HFF-Myc (cell line): ENCODE measurements around the gene VWA5A.

Experiments
- DNase-seq: peaks from one replicate; pipeline ENCODE4 v3.0.0-alpha.2; 2011; ENCODE audit warnings: low read depth; ENCODE audit errors: extremely low read depth
- H3K4me3 ChIP-seq: replicated peaks from 2 replicates; pipeline ENCODE4 v1.5.1; 2011; ENCODE audit warnings: low read depth, mild to moderate bottlenecking, control low read depth, low read length
- TF ChIP-seq, protein P1 (sequence below): IDR thresholded peaks from 2 replicates; pipeline ENCODE4 v1.5.1; 2012; ENCODE audit warnings: mild to moderate bottlenecking, low read depth, low read length, control low read depth; ENCODE audit errors: missing control alignments

VWA5A gene

DNA sequence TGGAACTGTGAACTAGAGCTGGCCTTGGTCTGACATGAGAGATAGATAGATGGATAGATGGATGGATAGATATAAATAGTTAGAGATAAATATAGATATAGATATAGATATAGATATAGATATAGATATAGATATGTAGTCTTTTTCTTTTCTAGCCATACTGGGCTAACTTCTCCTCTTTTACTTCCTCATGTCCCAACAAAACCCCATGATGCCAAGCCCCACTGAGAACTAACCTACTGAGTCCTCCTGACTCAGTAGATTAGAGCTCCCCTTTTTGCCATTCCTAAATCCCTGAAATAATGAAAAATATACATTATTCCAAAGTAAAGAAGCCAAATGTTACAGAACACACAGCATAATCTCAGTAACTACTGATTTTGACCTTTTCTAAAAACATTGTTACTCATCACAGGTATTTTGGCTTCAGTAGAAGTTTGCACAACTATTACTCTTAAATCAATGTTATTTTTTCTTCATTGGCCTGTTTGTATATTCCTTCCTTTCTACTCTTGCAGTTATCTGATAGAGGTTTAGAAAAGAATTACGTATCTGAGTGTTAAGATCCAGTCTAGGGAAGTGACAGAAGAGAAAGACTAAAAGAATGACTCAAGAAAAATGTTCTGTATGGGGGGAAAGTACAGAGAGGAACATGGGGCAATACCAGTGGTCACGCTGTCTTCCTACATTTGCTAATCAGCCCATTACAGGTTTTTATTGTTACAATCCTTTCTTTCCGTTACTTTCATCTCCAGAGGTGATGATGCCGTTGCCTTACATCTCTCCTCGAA, 61.9 kb downstream of the VWA5A start:
- DNase-seq: no peak
- H3K4me3 ChIP-seq: no peak overlapping the region
- TF ChIP-seq, protein P1, sequence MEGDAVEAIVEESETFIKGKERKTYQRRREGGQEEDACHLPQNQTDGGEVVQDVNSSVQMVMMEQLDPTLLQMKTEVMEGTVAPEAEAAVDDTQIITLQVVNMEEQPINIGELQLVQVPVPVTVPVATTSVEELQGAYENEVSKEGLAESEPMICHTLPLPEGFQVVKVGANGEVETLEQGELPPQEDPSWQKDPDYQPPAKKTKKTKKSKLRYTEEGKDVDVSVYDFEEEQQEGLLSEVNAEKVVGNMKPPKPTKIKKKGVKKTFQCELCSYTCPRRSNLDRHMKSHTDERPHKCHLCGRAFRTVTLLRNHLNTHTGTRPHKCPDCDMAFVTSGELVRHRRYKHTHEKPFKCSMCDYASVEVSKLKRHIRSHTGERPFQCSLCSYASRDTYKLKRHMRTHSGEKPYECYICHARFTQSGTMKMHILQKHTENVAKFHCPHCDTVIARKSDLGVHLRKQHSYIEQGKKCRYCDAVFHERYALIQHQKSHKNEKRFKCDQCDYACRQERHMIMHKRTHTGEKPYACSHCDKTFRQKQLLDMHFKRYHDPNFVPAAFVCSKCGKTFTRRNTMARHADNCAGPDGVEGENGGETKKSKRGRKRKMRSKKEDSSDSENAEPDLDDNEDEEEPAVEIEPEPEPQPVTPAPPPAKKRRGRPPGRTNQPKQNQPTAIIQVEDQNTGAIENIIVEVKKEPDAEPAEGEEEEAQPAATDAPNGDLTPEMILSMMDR: no peak

DNA sequence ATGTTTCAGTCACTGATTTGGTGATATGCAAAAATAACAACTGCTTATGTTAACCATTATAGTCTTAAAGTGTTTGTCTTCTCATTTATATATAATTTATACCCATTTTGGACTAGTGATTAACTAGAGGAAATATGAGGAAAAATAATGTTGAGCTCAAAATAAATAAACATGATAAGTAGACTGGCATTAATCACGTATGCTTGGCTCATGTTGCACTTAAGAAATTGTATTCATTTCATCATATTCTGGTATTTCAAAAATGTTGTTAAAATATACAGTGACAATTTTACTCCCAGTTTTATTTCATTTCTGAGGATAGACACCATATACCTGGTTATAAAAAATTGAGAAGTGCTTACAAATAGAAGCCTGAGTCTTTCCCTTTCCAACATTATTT, 64.1 kb downstream of the VWA5A start:
- H3K4me3 ChIP-seq: no peak overlapping the region
- DNase-seq: no peak
- TF ChIP-seq, protein P1: no peak

DNA sequence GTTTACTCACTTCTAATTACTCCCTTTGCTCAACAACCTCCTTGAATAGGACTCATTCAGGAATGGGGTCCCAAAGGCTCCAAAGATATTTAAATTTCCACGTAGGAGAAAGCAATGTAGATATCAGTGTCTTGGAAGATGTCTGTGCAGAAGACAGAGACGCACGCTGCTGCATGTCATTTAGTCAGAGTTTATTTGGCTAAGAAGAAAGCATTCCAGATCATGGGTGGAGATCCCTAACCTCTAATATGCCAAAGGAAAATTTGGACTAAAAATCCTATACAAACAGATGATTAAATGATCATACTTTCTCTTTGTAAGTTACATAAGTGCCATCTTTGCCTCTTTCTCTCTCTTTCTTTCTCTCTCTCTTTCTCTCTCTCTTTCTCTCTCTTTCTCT, 67.8 kb downstream of the VWA5A start, which contains the start of gene OR10D3:
Gene OR10D3 (plus strand): TSS at position 278 of the 400 bp plus-strand sequence. CDS start 1,925 bp downstream, outside the sequence.
- TF ChIP-seq, protein P1: no peak
- no peak within 1 kb of the TSS for H3K4me3 ChIP-seq
- no peak for DNase-seq

DNA sequence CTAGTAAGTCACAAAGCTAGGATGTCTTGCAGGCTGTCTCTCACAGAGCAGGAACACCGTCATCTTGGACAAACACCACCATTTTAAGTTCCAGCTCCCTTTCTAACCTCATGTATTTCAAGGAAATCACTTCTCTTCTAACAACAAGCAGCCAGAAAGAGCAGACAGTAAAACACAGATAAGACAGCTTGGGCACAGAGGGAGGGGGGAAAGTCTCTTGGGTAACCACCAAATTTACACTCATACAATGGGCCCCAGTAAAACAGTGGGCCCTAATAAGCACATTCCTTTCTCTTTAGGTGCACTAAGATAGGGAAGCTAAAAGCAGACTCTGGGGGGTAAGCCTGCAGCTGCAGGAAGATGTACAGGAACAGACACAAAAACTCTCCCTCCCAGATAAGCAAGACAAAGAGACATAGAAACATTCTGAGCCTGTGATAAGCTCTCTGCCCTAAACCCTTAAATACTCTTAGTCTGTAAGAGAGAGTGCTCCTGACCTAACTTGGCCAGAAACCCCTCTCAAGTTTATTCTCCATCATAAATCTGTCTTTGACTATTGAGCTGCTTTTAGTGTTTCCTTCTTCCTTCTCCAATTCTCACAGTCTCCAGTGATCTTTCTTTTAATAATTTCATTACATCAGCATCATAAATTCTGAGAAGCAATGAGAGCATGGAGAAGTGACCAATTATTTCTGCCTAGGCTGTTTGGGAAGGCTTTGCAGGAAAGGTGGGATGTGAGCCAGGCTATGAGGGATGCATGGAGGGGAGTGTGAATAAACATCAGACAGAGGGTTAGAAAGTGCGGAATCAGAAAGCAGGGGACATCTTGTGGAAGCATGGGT, 75.3 kb downstream of the VWA5A start:
- TF ChIP-seq, protein P1: no peak
- DNase-seq: no peak
- H3K4me3 ChIP-seq: no peak overlapping the region

DNA sequence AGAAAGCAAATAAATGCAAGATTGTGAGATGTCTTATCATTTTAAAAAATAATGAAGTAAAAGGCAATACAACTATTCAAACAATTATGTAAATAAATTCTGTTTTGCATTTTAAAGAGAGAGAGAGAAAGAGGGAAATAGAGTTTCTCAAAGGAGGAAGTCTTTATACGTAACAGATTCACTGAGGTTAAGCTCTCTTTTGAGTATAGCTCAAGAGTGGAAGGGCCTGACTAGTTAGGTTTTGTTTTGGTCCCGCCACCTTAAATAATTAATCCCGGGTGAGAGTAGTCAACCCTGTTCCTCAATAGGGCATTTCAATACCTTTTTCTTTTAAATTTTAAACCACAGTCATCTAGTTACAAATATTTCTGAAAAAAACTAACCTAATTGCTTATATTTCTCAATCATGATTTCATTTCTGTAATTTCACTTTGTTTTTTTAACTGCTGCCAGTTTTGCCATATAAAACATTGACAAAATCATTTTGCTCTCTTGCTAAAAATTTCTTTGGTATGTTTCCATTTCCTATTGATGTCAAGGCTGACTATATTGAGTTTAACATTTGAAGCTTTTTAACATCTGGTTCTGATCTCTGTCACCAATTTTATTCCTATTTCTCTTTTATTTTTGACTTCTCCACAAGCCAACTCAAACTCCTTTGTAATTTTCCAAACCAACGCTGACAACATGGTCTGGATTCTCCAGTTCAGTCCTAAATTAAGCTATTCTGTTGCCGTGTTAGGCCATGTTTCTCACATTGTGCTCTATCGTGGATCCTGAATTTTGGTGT, 78.2 kb downstream of the VWA5A start:
- no peak overlapping the region for H3K4me3 ChIP-seq
- TF ChIP-seq, protein P1: no peak

More for the DNA sequence above, 78.2 kb downstream of the VWA5A start:
- DNase-seq: no peak
